Lung (tissue), 12 donors: Measurements from ENCODE around the gene SPIRE2. TPM values are rescaled to one million over a fixed set of nuclear protein-coding genes. Genes with fewer than 3 reads are reported as not detected.
A peak's percentile ranks its signal among the peaks of the same experiment; 100 is the strongest.

Experiments
- ATAC-seq: fragments of 200-7000 bp; cut with Tn5 transposase; one replicate; pipeline ENCODE4 v1.9.1; 2020; ENCODE audit warnings: moderate number of reproducible peaks; ENCODE audit not compliant: insufficient read depth, low FRiP score
- DNase-seq, 3 donors: peaks; one replicate each; pipeline ENCODE4 v3.0.0-alpha.2; 2013 to 2017
- H3K27ac ChIP-seq, 2 donors: one replicate each; pipeline ENCODE4 v1.5.1; 2013; ENCODE audit warnings: mild to moderate bottlenecking in 2 of 2, moderate library complexity in 2 of 2, control low read depth in 1 of 2, inconsistent platforms in 1 of 2, low read depth in 1 of 2, low read length in 1 of 2
- H3K27me3 ChIP-seq, 3 donors: one replicate each; pipeline ENCODE4 v1.5.1; 2013; ENCODE audit warnings: low read length in 2 of 3; ENCODE audit not compliant: control insufficient read depth in 3 of 3, insufficient read depth in 3 of 3
- H3K36me3 ChIP-seq, 4 donors: one replicate each; pipeline ENCODE4 v1.5.1; 2013; ENCODE audit warnings: low read length in 4 of 4, mild to moderate bottlenecking in 1 of 4, moderate library complexity in 1 of 4; ENCODE audit not compliant: control insufficient read depth in 4 of 4, insufficient read depth in 4 of 4
- H3K4me1 ChIP-seq, 5 donors: one replicate each; pipeline ENCODE4 v1.5.1; 2013; ENCODE audit warnings: low read length in 5 of 5, mild to moderate bottlenecking in 2 of 5, moderate library complexity in 1 of 5; ENCODE audit not compliant: control insufficient read depth in 5 of 5, insufficient read depth in 5 of 5
- H3K4me3 ChIP-seq: one replicate; pipeline ENCODE4 v1.5.1; 2013; ENCODE audit warnings: mild to moderate bottlenecking, control low read depth, moderate library complexity
- H3K9ac ChIP-seq, 2 donors: one replicate each; pipeline ENCODE4 v1.5.1; 2013; ENCODE audit warnings: low read length in 2 of 2, control low read depth in 1 of 2; ENCODE audit not compliant: insufficient read depth in 1 of 2
- H3K9me3 ChIP-seq, 4 donors: one replicate each; pipeline ENCODE4 v1.5.1; 2013; ENCODE audit warnings: low read length in 3 of 4, mild to moderate bottlenecking in 1 of 4, moderate library complexity in 1 of 4; ENCODE audit not compliant: control insufficient read depth in 4 of 4, insufficient read depth in 3 of 4
- CTCF ChIP-seq: IDR thresholded peaks from 2 replicates; pipeline ENCODE4 v1.5.1; 2012; ENCODE audit warnings: mild to moderate bottlenecking; ENCODE audit errors: control extremely low read depth, extremely low read depth
- WGBS, 2 donors: extraction: QIAGEN DNeasy Blood & Tissue Kit; methylation state at CpG; one replicate each; pipeline ENCODE4 v1.1.7; 2013; 5-methylcytosine and 5-hydroxymethylcytosine counted together
- polyA plus RNA-seq, 2 donors: library from polyadenylated mRNA; stranded (reverse); fragments of 200-250 nt; gene quantifications; one replicate each; pipeline ENCODE4 v1.2.1, GENCODE V29; 2013
- total RNA-seq, 2 donors: library from RNA; depleted of rRNA in 1 of 2; stranded (reverse); fragments of >200 nt in 1 of 2; gene quantifications; one replicate each; pipeline ENCODE4 v1.2.1, GENCODE V29; 2014 to 2021
- donor health status: control.
- donor health status: control.
- donor health status: Bipolar disorder and iron deficiency.
- donor health status: healthy.
- donor health status: DM: yes; HTN: yes; CAD: no.

Gene SPIRE2
- total and polyA plus RNA-seq, 4 donors: 3.3 to 12.0 (median 8.0) TPM

- no peak for ATAC-seq
These were observed 19.0 kb downstream of the SPIRE2 start for GRCh38 chr16:89847051-89847939.

GRCh38 chr16:89847940-89848297 lies 19.6 kb downstream of the SPIRE2 start:
- TF ChIP-seq CTCF: no peak
- H3K4me3 ChIP-seq: no peak overlapping the region
- no peak for ATAC-seq
- no peaks in the 10 kb centered on the region for H3K27me3 ChIP-seq
- no peaks in the 10 kb centered on the region for H3K36me3 ChIP-seq
- WGBS, 2 donors: 69 to 86% methylated on average over 13 to 14 of the region's 14 CpGs
- H3K9me3 ChIP-seq: no peaks in the 10 kb centered on the region
- H3K27ac ChIP-seq: no peak overlapping the region
- no peak overlapping the region for H3K9ac ChIP-seq
- DNase-seq: no peak
- peaks cover 0 to 3% (median 0%) of the 10 kb centered on the region in 5 donors for H3K4me1 ChIP-seq

More at GRCh38 chr16:89847051-89847939, 19.0 kb downstream of the SPIRE2 start:
- peak; percentile 35 to 61 (median 53) for DNase-seq
- TF ChIP-seq CTCF: no peak
- H3K36me3 ChIP-seq: no peaks in the 10 kb centered on the region
- H3K27me3 ChIP-seq: no peaks in the 10 kb centered on the region
- no peak overlapping the region for H3K9ac ChIP-seq
- WGBS, 2 donors: 75 to 83% methylated on average over 26 of the region's 26 CpGs
- H3K9me3 ChIP-seq: no peaks in the 10 kb centered on the region
- no peak overlapping the region for H3K27ac ChIP-seq
- H3K4me1 ChIP-seq: peaks cover 0 to 3% (median 0%) of the 10 kb centered on the region in 5 donors
- no peak overlapping the region for H3K4me3 ChIP-seq

- TF ChIP-seq CTCF: no peak
- ATAC-seq (no peak), DNase-seq (no peak)
- no peaks in the 10 kb centered on the region for H3K9me3 ChIP-seq
- no peak overlapping the region for H3K9ac ChIP-seq
- peaks cover 0 to 3% (median 0%) of the 10 kb centered on the region in 5 donors for H3K4me1 ChIP-seq
- H3K27me3 ChIP-seq: no peaks in the 10 kb centered on the region
- 91 to 96% methylated on average over 11 of the region's 11 CpGs for WGBS, 2 donors
- no peaks in the 10 kb centered on the region for H3K36me3 ChIP-seq
- H3K4me3 ChIP-seq: no peak overlapping the region
- no peak overlapping the region for H3K27ac ChIP-seq
These were observed 20.7 kb downstream of the SPIRE2 start for GRCh38 chr16:89848974-89849373.
